Activated CD4-positive, alpha-beta T cell treated with anti-CD3 and anti-CD28 coated beads, Interleukin-2, amount 50 U/mL, for 24 hours (primary cell): ENCODE measurements around the gene ZNF609.

ENCODE experiments used
- DNase-seq, 2 donors: peaks; one replicate each; pipeline ENCODE4 v3.0.0-alpha.2; 2020; ENCODE audit warnings: low read depth in 1 of 2, low spot score in 1 of 2

Gene ZNF609

DNA sequence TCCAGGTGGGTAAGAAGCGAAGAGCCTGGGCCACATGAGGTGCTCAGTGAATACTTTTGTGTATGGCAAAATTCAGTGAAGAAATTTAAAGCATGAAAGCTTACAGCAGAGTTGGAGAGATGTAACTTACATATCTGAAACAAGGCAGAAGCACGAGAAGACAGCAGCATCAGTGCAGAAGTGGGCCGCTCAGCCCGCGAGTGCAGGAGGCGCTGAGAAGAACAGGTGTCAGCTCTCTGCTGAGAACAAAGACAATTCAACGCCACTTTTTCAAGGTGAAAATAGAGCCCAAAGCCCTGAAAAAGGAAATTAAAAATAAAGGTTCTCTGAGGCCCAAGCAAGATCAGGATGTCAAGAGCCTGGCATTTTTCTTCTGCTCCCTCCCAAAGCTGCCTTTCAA is 256.8 kb downstream of the ZNF609 start:
- DNase-seq = no peak

DNA sequence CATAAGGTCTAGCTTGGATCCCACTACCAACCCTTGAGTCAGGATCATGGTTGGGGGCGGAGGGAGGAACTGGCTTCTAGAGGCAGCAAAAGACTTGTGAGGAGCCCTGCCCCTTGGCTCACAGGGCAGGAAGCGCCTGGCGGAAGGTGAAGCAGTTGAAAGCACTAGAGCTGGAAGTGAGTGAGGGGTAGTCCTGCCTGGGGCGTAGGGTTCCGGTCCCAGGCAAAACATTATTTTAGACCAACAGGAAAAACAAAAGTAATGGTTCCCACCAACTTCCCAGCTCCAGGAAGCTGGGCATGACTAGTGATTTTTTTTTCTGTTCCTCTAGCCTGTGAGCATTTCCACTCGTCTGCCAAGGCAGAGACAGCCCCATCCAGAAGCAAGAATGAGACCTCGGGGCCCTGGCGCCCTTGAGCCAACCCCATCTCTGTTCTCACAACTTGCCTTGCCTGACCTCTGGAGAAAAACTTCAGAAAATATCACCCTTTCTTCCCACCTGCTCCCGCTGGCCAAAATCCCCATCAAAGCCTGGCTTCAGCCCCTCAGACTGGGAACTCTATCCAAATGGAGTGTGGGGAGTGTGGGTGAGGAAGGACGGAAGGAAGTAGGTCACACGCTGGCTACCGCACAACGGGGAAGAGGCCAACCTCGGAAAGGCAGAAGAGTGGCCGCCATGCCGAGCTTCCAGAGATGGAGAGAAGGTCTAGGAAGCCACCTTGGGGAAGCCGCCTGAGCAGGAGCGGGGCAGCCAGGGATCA is 257.5 kb downstream of the ZNF609 start:
- no peak for DNase-seq

DNA sequence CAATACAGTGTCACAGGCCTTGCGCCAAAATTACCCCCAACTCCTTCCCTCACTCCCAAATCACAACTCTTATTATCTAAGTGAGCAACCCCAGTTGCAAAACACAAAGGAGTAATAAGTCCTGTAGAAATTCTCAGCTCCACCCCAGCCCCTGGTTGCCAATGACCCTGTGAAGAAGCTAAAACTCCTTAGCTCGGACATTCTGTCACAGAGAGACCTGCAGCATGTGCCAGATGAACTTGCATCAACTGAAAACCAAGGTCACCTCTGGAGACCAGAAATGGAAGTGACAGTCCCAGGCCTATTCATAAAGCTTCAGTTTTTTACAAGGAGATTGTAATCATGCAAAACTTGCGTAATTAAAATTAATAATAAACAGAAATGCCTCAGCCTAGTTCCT is 259.8 kb downstream of the ZNF609 start:
- no peak for DNase-seq

DNA sequence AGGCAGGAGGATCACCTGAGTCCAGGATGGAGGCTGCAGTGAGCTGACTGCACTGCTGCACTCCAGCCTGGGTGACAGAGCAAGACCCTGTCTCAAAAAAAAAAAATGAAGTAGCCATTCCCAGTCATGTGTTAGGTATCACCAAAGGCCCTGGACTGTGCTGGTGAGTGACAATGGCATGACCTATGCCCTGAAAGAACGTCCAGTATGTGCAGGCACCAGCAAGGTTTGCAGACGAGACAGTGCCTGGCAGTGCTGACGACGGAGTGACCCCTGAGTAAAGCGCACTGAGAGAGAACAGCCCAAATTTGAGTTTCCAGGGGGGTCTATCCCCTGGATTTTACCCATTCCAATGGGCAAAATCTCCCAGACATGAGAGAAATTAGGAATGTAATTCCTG is 269.8 kb downstream of the ZNF609 start:
- no peak for DNase-seq

DNA sequence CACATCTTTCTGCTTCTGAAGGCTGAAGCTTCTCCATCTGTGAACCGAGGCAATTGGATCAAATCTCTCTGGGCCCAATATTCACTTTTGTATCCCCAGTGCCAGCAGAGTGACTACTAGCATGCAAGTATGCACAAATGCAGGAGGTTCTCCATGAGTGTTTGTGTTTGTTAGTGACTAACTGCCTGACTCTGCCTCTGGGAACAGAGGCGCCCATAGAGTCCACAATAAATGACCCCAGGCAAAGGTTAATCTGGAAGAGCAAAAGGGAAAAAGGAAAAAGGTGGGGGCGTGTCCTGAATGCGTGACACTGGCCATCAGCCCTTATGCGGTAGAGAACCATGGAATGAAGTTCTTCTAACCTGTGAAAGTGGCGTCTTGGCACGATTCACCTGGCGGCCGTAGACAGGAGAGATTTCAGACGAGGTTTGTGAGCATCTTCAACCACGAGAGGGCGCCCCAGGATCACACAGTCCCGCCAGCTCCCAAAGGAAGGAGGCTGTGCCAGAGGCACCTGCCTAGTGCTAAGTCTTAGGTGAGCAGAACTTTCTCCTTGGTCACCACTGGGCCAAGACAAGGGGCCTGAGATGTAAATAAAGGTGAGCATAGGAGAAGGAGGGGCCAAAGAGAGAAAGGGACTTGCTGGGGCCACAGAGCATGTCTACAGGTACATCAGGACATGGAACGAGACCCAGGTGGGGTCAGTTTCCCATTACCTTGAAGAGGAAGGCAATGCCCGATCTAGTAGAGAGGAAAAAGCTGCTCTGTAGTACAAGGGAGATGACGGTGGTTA is 270.8 kb downstream of the ZNF609 start:
- peak; percentile 75 to 78 for DNase-seq

DNA sequence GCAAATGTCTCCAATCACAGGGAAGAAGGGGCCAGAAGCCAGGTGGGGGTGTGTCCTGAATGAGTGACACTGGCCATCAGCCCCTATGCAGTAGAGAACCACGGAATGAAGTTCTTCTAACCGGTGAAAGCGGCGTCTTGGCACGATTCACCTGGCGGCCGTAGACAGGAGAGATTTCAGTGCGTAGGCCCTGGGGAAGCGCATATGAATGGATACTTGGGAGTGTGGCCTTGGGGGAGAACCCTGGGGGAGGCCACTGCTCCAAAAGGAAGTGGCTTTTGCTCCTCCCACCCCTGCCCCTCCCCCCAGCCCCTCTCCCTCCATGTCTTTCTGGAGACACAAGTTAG is 271.4 kb downstream of the ZNF609 start:
- DNase-seq = no peak

DNA sequence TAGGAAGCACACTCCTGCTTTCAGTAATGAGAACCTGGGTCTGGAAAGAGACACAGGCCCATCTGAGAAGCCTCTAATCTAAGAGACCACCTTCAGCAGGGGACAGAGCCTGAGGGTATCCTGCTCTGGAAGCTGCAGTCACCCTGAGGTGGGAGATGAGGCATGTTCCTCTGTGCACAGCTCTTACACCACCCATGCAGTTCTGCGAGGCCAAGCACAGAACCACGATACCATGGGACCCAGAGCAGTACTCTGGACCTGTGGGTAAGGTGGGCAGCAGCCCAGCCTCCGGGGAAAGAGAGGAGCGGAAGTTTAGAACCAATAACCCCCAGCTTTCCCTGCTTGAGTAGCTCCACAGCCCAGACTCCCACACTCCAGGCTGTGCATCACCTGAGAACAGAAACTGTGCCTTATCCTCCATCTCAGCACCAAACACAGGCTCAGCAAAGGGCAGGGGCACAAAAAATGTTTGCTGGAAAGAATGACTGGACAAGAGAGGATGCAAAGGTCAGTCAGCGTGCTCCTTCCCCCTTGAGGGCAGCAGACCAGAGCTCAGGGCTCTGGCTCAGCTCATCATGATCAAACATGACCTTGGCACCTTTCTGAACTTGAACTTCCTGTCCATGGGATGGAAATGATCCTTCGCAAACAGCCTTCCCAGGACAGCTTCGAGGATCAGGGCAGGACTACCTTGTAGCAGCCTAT is 271.9 kb downstream of the ZNF609 start:
- no peak for DNase-seq
